HepG2 (cell line): ENCODE results near the gene BRIP1. TPM values are rescaled to one million over a fixed set of nuclear protein-coding genes. Genes with fewer than 3 reads are reported as not detected.

Experiments used
- ATAC-seq: fragments of 200-7000 bp; cut with Tn5 transposase; 3 replicates; pipeline ENCODE4 v1.9.1; 2020; ENCODE audit warnings: mild to moderate bottlenecking, moderate library complexity
- BruUV-seq: library from RNA; stranded (reverse); fragments of 400-500 nt; replicated peaks from 2 replicates; lab custom pipeline; 2021; lab: Mats Ljungman, UMichigan
- CTCF ChIA-PET: fragments of 300-600 bp; formaldehyde crosslinking; extraction: SDS; loops from one replicate; lab custom pipeline; 2021; ENCODE audit warnings: low total read pairs, inconsistent platforms, low intra/inter-chr PET ratio; lab: Yijun Ruan, JAX
- POLR2A ChIA-PET: fragments of 350-600 bp; sonication (Branson Sonifier 250); formaldehyde crosslinking; loops from one replicate; lab custom pipeline; 2020; ENCODE audit warnings: antibody characterized with exemption, inconsistent platforms; lab: Yijun Ruan, JAX
- DNase-seq: peaks from one replicate; pipeline ENCODE4 v3.0.0-alpha.2; 2015; ENCODE audit warnings: low spot score
- FAIRE-seq: peaks from 3 replicates; lab custom pipeline; 2011; peaks lifted over from hg19 to GRCh38; lab: Jason Lieb, UNC
- H2AFZ ChIP-seq: one replicate; pipeline ENCODE4 v1.6.1; 2011; ENCODE audit warnings: low read length, inconsistent platforms
- H3K27ac ChIP-seq: fragments of 300-600 bp; 3 replicates; pipeline ENCODE4 v1.8.0; 2011; ENCODE audit warnings: mixed run types, mild to moderate bottlenecking, mixed read lengths, low read length, inconsistent platforms; ENCODE audit not compliant: insufficient read depth; ENCODE audit errors: extremely low read length
- H3K27me3 ChIP-seq, 2 experiments: fragments of 200-600 bp in 1 of 2; 2 replicates in 1 of 2; 3 replicates in 1 of 2; pipeline versions ENCODE4 v1.6.0 to v1.8.0; 2011; ENCODE audit warnings: low read length in 2 of 2, mild to moderate bottlenecking in 2 of 2, moderate library complexity in 2 of 2, inconsistent platforms in 1 of 2; ENCODE audit not compliant: insufficient read depth in 2 of 2, control insufficient read depth in 1 of 2
- H3K36me3 ChIP-seq, 2 experiments: fragments of 200-600 bp in 1 of 2; replicated peaks in 1 of 2; 2 replicates in 1 of 2; 3 replicates in 1 of 2; pipeline versions ENCODE4 v1.5.1 to v1.8.0; 2011; ENCODE audit warnings: low read length in 2 of 2, inconsistent platforms in 1 of 2; ENCODE audit not compliant: insufficient read depth in 2 of 2, control insufficient read depth in 1 of 2
- H3K4me1 ChIP-seq: 2 replicates; pipeline ENCODE4 v1.5.1; 2012; ENCODE audit warnings: low read length, inconsistent platforms; ENCODE audit not compliant: insufficient read depth
- H3K4me2 ChIP-seq: 2 replicates; pipeline ENCODE4 v1.6.0; 2011; ENCODE audit warnings: low read depth, low read length, inconsistent platforms
- H3K4me3 ChIP-seq, 3 experiments: fragments of 200-600 bp in 1 of 3; sonication (generic), shearing (Covaris generic) in 1 of 3; replicated peaks in 1 of 3; 2 replicates each; pipeline ENCODE4 v1.5.1; 2011 to 2016; ENCODE audit warnings: low read length in 3 of 3, inconsistent platforms in 2 of 3, low read depth in 2 of 3, mild to moderate bottlenecking in 2 of 3, control low read depth in 1 of 3, mixed read lengths in 1 of 3; ENCODE audit not compliant: insufficient read depth in 1 of 3
- H3K79me2 ChIP-seq: one replicate; pipeline ENCODE4 v1.6.1; 2011; ENCODE audit warnings: low read length, inconsistent platforms; ENCODE audit not compliant: insufficient read depth
- H3K9ac ChIP-seq: 2 replicates; pipeline ENCODE4 v1.6.0; 2011; ENCODE audit warnings: mild to moderate bottlenecking, low read depth, low read length, inconsistent platforms; ENCODE audit not compliant: insufficient read depth
- H3K9me3 ChIP-seq: 2 replicates; pipeline ENCODE4 v1.5.1; 2012; ENCODE audit warnings: mild to moderate bottlenecking, low read length
- H4K20me1 ChIP-seq: 2 replicates; pipeline ENCODE4 v1.6.0; 2011; ENCODE audit warnings: inconsistent platforms, mild to moderate bottlenecking, low read length, moderate library complexity; ENCODE audit not compliant: insufficient read depth
- AGO1 ChIP-seq: fragments of 200-400 bp; formaldehyde crosslinking; IDR thresholded peaks from 2 replicates; pipeline ENCODE4 v1.6.1; 2017; ENCODE audit warnings: mild to moderate bottlenecking, low read depth, low read length, moderate library complexity; ENCODE audit not compliant: poor library complexity, severe bottlenecking
- ARID2 ChIP-seq: sonication (generic); formaldehyde crosslinking; IDR thresholded peaks from 2 replicates; pipeline ENCODE4 v1.8.1; 2022; ENCODE audit warnings: mild to moderate bottlenecking, missing genetic modification reagents, borderline replicate concordance
- HOMEZ ChIP-seq: IDR thresholded peaks from 2 replicates; pipeline ENCODE4 v1.6.1; 2016; ENCODE audit warnings: low read depth
- KLF15 ChIP-seq: sonication (generic); formaldehyde crosslinking; IDR thresholded peaks from 2 replicates; pipeline ENCODE4 v1.8.1; 2023; ENCODE audit warnings: borderline replicate concordance, mild to moderate bottlenecking, inconsistent platforms, missing genetic modification reagents, mixed read lengths
- NPAS2 ChIP-seq: sonication (generic); formaldehyde crosslinking; IDR thresholded peaks from 2 replicates; pipeline ENCODE4 v1.8.0; 2022; ENCODE audit warnings: mild to moderate bottlenecking, missing genetic modification reagents, borderline replicate concordance
- ONECUT2 ChIP-seq: sonication (generic); formaldehyde crosslinking; IDR thresholded peaks from 2 replicates; pipeline ENCODE4 v1.4.0; 2020; ENCODE audit warnings: missing genetic modification reagents
- SIN3A ChIP-seq: IDR thresholded peaks from 2 replicates; pipeline ENCODE4 v1.6.1; 2011; ENCODE audit warnings: low read depth, mild to moderate bottlenecking, control low read depth, low read length, borderline replicate concordance
- ZNF543 ChIP-seq: sonication (generic); formaldehyde crosslinking; IDR thresholded peaks from 2 replicates; pipeline ENCODE4 v1.4.0; 2020; ENCODE audit warnings: mild to moderate bottlenecking, missing genetic modification reagents
- ZNF768 ChIP-seq: sonication (generic); formaldehyde crosslinking; IDR thresholded peaks from 2 replicates; pipeline ENCODE4 v1.4.0; 2020; ENCODE audit warnings: missing genetic modification reagents
- WGBS: methylation state at CpG from one replicate; pipeline ENCODE4 v1.1.6; 2017; ENCODE audit warnings: low lambda C conversion rate; 5-methylcytosine and 5-hydroxymethylcytosine counted together
- in situ Hi-C: cut with HindIII; loops from 2 replicates; pipeline ENCODE4 v1.10.0; 2017; ENCODE audit warnings: low pct_unique_long_range_greater_than_20kb; ENCODE audit not compliant: extremely low pct_ligation_motif_present
- intact Hi-C: fragments of 100-400 bp; cut with micrococcal nuclease; formaldehyde crosslinking; loops from one replicate; pipeline ENCODE4 v1.10.0; 2022; ENCODE audit not compliant: unreplicated experiment
- polyA plus RNA-seq, 8 experiments: library from polyadenylated mRNA; depleted of rRNA in 3 of 8; stranded (reverse) in 7 of 8; unstranded in 1 of 8; fragments of >200 nt; fragmentation: Illumina TruSeq in 4 of 8; extraction: Trizol in 4 of 8; gene quantifications; 2 replicates each; pipeline versions ENCODE4 v1.2.1 to v1.2.3, GENCODE V29; 2011 to 2016; ENCODE audit warnings: low read depth in 4 of 8, missing spikeins in 1 of 8, mixed read lengths in 1 of 8; ENCODE audit not compliant: insufficient read depth in 1 of 8
- total RNA-seq, 5 experiments: library from RNA; depleted of rRNA; stranded (reverse); fragments of >200 nt; fragmentation: Illumina TruSeq; extraction: Trizol; gene quantifications; 2 replicates each; pipeline ENCODE4 v1.2.3, GENCODE V29; 2016; ENCODE audit warnings: low read depth in 1 of 5

The BRIP1 gene
- total and polyA plus RNA-seq, 2 of the 13 experiments (the other 11 are each of a cell fraction or from before 2014, with no cell fraction given), result 3.8 to 27.7 TPM

- H3K9ac ChIP-seq, result no peak overlapping the region
- H3K4me1 ChIP-seq, result no peaks in the 10 kb centered on the region
- H3K79me2 ChIP-seq, result no peaks in the 10 kb centered on the region
- H3K4me2 ChIP-seq, result no peak overlapping the region
- H3K4me3 ChIP-seq, result no peak overlapping the region
- BruUV-seq, result no TSS peak
- H2AFZ ChIP-seq, result no peak overlapping the region
- TF ChIP-seq NPAS2 (CRISPR knock-in tag), result no peak
- no peak for TF ChIP-seq ZNF543 (CRISPR knock-in tag)
- TF ChIP-seq ONECUT2 (CRISPR knock-in tag), result no peak
- TF ChIP-seq ARID2 (CRISPR knock-in tag), result no peak
- no peak for TF ChIP-seq KLF15 (CRISPR knock-in tag)
- no peak for TF ChIP-seq ZNF768 (CRISPR knock-in tag)
- no peak for TF ChIP-seq AGO1
- TF ChIP-seq SIN3A, result no peak
- no peak for TF ChIP-seq HOMEZ
- no peak overlapping the region for H3K27ac ChIP-seq
- peaks cover 2 to 10% of the 10 kb centered on the region in 2 experiments; a peak in 3 of 5 replicates for H3K36me3 ChIP-seq
- in situ Hi-C loops, result no loop called here
- no peak for DNase-seq
- CTCF ChIA-PET, result no interaction called here
- no peak for ATAC-seq
- WGBS, result 97% methylated on average over 8 of the region's 8 CpGs
- H3K9me3 ChIP-seq, result no peaks in the 10 kb centered on the region
- POLR2A ChIA-PET, result no interaction called here
- no peak for FAIRE-seq
- intact Hi-C loops, result no loop called here
- H3K27me3 ChIP-seq, result no peaks in the 10 kb centered on the region
- no peaks in the 10 kb centered on the region for H4K20me1 ChIP-seq
Observed at GRCh38 chr17:61808442-61808841, 54.9 kb downstream of the BRIP1 start.
